ENCODE data around the gene HIGD1B.

The HIGD1B gene

DNA sequence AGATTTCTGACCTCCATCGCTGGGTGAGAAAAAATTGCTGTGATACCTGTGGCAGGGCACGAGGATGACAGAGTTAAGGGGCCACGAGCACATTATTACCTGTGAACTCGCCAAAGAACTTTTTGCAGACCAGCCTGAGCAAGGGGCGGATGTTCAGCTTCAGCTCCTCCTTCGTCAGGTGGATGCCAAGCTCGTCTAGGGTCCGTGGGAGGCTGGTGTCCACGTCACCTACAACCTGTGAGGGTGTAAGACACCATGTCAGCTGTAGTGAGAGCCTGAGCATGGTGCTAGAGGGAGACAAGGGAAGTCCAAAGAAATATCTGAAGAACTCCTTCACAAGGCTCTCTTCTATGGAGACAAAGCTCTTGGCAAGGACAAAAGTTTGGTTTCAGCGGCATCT, 17.1 kb downstream of the HIGD1B start:
- no peak overlapping the region for H3K4me3 ChIP-seq (ENCODE audit: low read length)
- H3K4me1 ChIP-seq (ENCODE audit: insufficient read depth, low read length) = no peaks in the 10 kb centered on the region
- no peaks in the 10 kb centered on the region for H3K27me3 ChIP-seq (ENCODE audit: insufficient read depth, low read length)
- no peak overlapping the region for H3K9ac ChIP-seq (ENCODE audit: low read depth, low read length)
- peaks cover 94% of the 10 kb centered on the region for H3K36me3 ChIP-seq (ENCODE audit: insufficient read depth, low read depth, low read length)
- no peak overlapping the region for H3K27ac ChIP-seq (ENCODE audit: low read length)
- no peaks in the 10 kb centered on the region for H3K9me3 ChIP-seq (ENCODE audit: insufficient read depth, low read depth, low read length)

DNA sequence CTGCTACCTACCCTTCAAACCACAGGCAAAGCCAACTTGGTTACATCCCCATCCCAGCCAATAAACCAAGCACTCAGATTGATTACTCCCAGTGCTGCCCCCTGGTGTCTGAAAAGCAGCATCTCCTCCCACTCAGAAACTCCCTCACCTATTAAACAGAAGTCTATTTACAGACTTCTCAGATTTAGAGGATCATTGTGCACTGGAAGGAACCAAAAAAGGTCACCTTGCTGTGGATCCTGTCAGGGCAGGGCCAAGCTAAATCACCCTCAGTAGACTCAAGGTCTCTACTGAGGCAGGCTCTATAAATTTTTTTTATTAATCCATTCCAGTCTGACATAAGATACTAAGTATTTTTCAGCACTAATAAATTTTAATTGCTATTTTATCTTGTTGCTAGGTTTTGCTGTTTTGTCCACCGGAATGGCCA, 17.6 kb downstream of the HIGD1B start:
- H3K36me3 ChIP-seq (ENCODE audit: insufficient read depth, low read depth, low read length) = peaks cover 94% of the 10 kb centered on the region
- no peak overlapping the region for H3K27ac ChIP-seq (ENCODE audit: low read length)
- no peaks in the 10 kb centered on the region for H3K9me3 ChIP-seq (ENCODE audit: insufficient read depth, low read depth, low read length)
- no peaks in the 10 kb centered on the region for H3K27me3 ChIP-seq (ENCODE audit: insufficient read depth, low read length)
- H3K4me3 ChIP-seq (ENCODE audit: low read length) = no peak overlapping the region
- H3K4me1 ChIP-seq (ENCODE audit: insufficient read depth, low read length) = no peaks in the 10 kb centered on the region
- no peak overlapping the region for H3K9ac ChIP-seq (ENCODE audit: low read depth, low read length)

DNA sequence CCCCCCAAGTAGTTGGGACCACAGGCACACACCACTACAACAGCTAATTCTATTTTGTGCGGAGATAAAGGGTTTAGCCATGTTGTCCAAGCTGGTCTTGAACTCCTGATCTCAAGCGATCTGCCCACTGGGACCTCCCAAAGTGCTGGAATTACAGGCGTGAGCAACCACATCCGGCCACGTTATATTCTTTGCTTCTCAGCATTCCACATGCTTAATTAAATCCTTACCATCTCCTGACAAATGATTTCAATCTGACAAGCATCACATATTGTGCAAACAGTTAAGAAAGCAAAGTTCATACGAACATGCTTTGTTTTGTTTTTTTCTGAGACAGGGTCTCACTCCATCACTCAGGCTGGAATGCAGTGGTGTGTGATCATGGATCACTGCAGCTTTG, 18.2 kb downstream of the HIGD1B start:
- Histone ChIP-seq H3K4me1 (ENCODE audit: insufficient read depth, low read length) (no peaks in the 10 kb centered on the region), H3K9ac (ENCODE audit: low read depth, low read length) (no peak overlapping the region), H3K27ac (ENCODE audit: low read length) (no peak overlapping the region), H3K9me3 (ENCODE audit: insufficient read depth, low read depth, low read length) (no peaks in the 10 kb centered on the region), H3K4me3 (ENCODE audit: low read length) (no peak overlapping the region), H3K27me3 (ENCODE audit: insufficient read depth, low read length) (no peaks in the 10 kb centered on the region), H3K36me3 (ENCODE audit: insufficient read depth, low read depth, low read length) (peaks cover 91% of the 10 kb centered on the region)

DNA sequence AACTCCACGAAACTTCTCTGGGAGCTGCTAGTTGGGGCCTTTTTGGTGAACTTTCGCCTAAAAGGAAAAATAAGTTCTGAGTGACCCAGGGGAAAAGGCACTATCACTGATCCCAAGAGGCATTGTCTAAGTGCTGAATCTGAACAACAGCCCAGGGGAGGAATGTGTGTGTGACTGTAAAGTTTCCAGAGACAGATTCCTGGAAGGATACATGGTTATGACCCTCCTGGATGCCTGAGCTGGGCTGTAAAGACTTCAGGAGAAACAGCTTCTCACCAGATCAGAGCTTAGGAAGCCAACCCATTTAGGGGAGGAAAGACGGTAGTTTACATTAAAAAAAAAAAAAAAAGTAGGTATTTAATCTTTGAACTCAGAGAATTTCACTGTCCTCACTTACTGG, 20.2 kb downstream of the HIGD1B start:
- Histone ChIP-seq H3K27ac (ENCODE audit: low read length) (no peak overlapping the region), H3K4me3 (ENCODE audit: low read length) (no peak overlapping the region), H3K9ac (ENCODE audit: low read depth, low read length) (no peak overlapping the region), H3K4me1 (ENCODE audit: insufficient read depth, low read length) (no peaks in the 10 kb centered on the region), H3K27me3 (ENCODE audit: insufficient read depth, low read length) (no peaks in the 10 kb centered on the region), H3K9me3 (ENCODE audit: insufficient read depth, low read depth, low read length) (no peaks in the 10 kb centered on the region), H3K36me3 (ENCODE audit: insufficient read depth, low read depth, low read length) (peaks cover 91% of the 10 kb centered on the region)

DNA sequence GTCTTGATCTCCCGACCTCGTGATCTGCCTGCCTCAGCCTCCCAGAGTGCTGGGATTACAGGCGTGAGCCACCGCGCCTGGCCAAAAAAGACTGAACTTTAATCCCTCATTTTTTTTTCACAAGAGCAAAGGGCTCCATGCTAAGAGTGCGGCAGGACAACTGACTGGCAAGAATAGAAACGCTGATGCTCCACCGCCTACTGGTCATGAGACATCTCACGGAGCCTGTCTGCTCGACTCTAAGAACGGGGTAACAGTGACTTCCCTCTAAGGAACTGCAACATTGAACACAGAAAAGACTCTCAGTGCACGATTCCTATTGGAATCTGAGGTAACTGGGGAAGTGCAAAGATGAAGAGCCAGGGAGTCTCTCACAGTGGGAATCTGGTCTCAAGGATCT, 23.9 kb downstream of the HIGD1B start:
- no peaks in the 10 kb centered on the region for H3K4me1 ChIP-seq (ENCODE audit: insufficient read depth, low read length)
- H3K27ac ChIP-seq (ENCODE audit: low read length) = no peak overlapping the region
- H3K9ac ChIP-seq (ENCODE audit: low read depth, low read length) = no peak overlapping the region
- H3K4me3 ChIP-seq (ENCODE audit: low read length) = no peak overlapping the region
- H3K36me3 ChIP-seq (ENCODE audit: insufficient read depth, low read depth, low read length) = peaks cover 84% of the 10 kb centered on the region
- no peaks in the 10 kb centered on the region for H3K9me3 ChIP-seq (ENCODE audit: insufficient read depth, low read depth, low read length)
- no peaks in the 10 kb centered on the region for H3K27me3 ChIP-seq (ENCODE audit: insufficient read depth, low read length)

DNA sequence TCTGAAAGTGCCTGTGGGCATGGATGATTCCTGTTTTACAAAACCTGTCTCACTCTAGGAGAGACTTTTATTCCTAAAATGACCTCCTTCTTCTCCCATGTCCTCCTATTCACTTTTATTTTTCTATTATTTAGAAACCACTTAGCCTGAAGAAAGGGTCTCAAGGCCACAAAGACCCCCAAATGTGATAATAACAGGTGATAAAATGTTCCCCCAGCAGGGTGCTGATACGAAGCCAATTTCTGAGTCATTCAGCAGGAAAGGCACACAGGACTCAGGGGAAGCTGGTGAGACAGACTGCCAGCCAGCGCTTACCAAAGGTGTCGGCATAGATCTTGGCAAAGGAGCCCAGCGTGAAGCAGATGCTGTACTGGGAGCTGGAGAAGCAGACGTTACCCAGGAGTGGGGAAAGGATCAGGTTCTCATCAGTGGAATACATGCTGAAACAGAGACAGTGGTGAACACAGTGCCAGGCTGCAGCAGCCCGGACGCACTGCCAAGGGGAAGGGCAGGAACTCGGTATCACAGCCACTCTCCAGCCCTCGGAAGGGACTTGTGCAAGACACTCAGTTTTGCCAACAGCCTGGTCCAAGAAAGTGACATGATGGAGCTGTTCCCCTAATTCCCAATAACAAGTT, 24.6 kb downstream of the HIGD1B start:
- Histone ChIP-seq H3K36me3 (ENCODE audit: insufficient read depth, low read depth, low read length) (peaks cover 84% of the 10 kb centered on the region), H3K9me3 (ENCODE audit: insufficient read depth, low read depth, low read length) (no peaks in the 10 kb centered on the region), H3K4me1 (ENCODE audit: insufficient read depth, low read length) (no peaks in the 10 kb centered on the region), H3K27ac (ENCODE audit: low read length) (no peak overlapping the region), H3K27me3 (ENCODE audit: insufficient read depth, low read length) (no peaks in the 10 kb centered on the region), H3K9ac (ENCODE audit: low read depth, low read length) (no peak overlapping the region), H3K4me3 (ENCODE audit: low read length) (no peak overlapping the region)

DNA sequence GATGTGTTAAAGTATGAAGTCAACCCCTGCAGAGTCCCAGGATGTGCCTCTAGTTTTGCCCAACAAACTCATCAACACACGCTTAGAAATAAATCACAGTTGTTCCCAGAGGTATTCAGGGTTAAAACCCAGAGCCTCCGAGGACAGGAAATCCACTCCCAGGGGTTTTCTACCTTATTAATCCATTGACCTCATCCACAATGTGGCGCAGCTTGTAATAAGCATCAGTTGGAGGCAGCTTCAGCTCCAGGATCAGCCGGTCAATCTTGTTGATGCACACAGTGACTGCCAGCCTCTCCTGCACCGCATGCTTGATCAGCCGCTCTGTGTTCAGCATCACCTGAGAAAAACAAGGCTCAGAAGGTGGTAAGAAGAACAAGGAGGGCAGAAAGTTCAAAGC, 28.1 kb downstream of the HIGD1B start:
- no peaks in the 10 kb centered on the region for H3K27me3 ChIP-seq (ENCODE audit: insufficient read depth, low read length)
- H3K36me3 ChIP-seq (ENCODE audit: insufficient read depth, low read depth, low read length) = peaks cover 85% of the 10 kb centered on the region
- no peaks in the 10 kb centered on the region for H3K9me3 ChIP-seq (ENCODE audit: insufficient read depth, low read depth, low read length)
- H3K4me1 ChIP-seq (ENCODE audit: insufficient read depth, low read length) = no peaks in the 10 kb centered on the region
- H3K27ac ChIP-seq (ENCODE audit: low read length) = no peak overlapping the region
- H3K4me3 ChIP-seq (ENCODE audit: low read length) = no peak overlapping the region
- H3K9ac ChIP-seq (ENCODE audit: low read depth, low read length) = no peak overlapping the region

DNA sequence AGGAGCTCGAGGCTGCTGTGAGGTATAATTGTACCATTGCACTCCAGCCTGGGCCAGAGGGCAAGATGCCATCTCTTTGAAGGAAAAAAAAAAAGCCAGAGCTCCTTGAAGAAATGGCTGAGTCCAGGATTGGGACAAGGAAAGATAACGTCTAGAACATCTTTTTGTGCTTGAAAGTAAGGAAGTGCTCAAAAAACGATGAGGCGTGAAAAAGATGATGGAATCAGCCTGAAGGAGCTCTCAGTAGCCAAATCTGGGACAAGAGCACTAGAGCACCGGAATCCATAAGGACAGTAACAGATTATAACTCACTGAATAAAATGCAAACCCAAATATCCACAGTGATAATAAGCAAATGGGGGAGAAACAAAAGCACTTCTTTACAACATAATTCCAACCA, 29.4 kb downstream of the HIGD1B start:
- Histone ChIP-seq H3K9ac (ENCODE audit: low read depth, low read length) (no peak overlapping the region), H3K4me3 (ENCODE audit: low read length) (no peak overlapping the region), H3K27me3 (ENCODE audit: insufficient read depth, low read length) (no peaks in the 10 kb centered on the region), H3K9me3 (ENCODE audit: insufficient read depth, low read depth, low read length) (no peaks in the 10 kb centered on the region), H3K27ac (ENCODE audit: low read length) (no peak overlapping the region), H3K4me1 (ENCODE audit: insufficient read depth, low read length) (no peaks in the 10 kb centered on the region), H3K36me3 (ENCODE audit: insufficient read depth, low read depth, low read length) (peaks cover 89% of the 10 kb centered on the region)

DNA sequence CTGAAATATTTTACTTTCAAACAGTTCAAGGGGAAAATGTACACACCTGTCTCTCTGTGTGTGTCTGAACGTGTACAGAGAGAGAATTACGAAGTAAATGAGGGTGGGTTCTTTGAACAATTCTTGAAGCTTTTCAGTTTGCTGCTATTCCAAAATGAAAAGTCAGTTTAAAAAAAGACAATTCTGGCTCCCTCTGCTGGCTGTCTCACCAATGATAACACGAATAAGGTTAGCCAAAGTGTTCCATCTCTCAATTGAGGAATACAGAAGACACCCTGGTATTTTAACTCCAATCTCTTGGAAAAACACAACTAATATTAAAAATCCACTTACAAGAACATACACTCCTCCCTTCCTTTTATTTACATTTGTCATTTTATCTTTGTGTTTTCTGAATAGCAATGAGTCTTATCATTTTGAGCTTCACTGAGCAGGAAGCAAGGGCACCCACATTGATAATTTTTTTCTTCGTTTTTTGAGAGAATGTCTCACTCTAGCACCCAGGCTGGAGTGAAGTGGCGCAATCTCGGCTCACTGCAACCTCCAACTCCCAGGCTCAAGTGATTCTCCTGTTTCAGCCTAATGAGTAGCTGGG, 31.0 kb downstream of the HIGD1B start:
- H3K4me1 ChIP-seq (ENCODE audit: insufficient read depth, low read length) = no peaks in the 10 kb centered on the region
- peaks cover 91% of the 10 kb centered on the region for H3K36me3 ChIP-seq (ENCODE audit: insufficient read depth, low read depth, low read length)
- no peak overlapping the region for H3K27ac ChIP-seq (ENCODE audit: low read length)

DNA sequence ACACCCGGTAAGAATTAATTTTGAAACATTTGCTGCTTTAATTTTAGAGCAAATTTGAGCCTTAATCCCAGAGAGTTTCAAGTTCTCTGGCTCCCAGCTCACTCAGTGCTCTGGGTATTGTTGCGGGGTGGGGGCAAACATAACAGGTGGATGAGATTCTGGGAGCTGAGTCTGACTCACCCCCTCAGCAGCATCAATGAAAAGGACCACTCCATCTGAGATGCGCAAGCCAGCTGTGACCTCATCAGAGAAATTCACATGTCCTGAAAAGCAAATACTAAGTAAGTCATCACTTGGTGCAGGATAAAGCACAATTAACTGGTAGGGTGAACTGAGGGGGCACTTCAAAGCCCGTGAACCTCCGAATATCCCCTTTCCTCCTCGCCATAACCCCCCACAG, 31.7 kb downstream of the HIGD1B start:
- Histone ChIP-seq H3K27me3 (ENCODE audit: insufficient read depth, low read length) (no peaks in the 10 kb centered on the region), H3K4me3 (ENCODE audit: low read length) (no peak overlapping the region), H3K36me3 (ENCODE audit: insufficient read depth, low read depth, low read length) (peaks cover 92% of the 10 kb centered on the region), H3K9ac (ENCODE audit: low read depth, low read length) (no peak overlapping the region), H3K27ac (ENCODE audit: low read length) (no peak overlapping the region), H3K9me3 (ENCODE audit: insufficient read depth, low read depth, low read length) (no peaks in the 10 kb centered on the region), H3K4me1 (ENCODE audit: insufficient read depth, low read length) (no peaks in the 10 kb centered on the region)

More for the DNA sequence above, 31.0 kb downstream of the HIGD1B start:
- H3K9me3 ChIP-seq (ENCODE audit: insufficient read depth, low read depth, low read length) = no peaks in the 10 kb centered on the region
- no peak overlapping the region for H3K4me3 ChIP-seq (ENCODE audit: low read length)
- no peak overlapping the region for H3K9ac ChIP-seq (ENCODE audit: low read depth, low read length)
- H3K27me3 ChIP-seq (ENCODE audit: insufficient read depth, low read length) = no peaks in the 10 kb centered on the region

DNA sequence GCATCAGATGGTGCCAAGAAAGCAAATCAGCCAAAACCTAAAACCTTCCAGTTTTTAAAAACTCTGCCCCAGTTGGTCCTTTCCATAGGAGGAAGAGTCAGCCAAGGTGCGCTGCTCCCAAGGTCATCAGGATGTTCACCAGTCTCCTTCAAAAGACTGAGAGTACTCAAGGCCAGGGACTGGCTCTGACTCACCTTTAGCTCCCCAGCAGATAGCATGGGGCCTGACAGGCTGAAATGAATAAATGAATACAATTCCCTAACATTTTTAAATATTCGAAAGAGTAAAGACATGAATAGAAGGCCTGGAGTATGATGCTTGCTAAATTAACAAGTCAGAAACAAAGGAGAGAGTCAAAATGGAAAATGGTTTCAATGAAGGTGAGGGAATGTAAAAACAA, 32.4 kb downstream of the HIGD1B start:
- Histone ChIP-seq H3K36me3 (ENCODE audit: insufficient read depth, low read depth, low read length) (peaks cover 93% of the 10 kb centered on the region), H3K4me3 (ENCODE audit: low read length) (no peak overlapping the region), H3K27me3 (ENCODE audit: insufficient read depth, low read length) (no peaks in the 10 kb centered on the region), H3K9me3 (ENCODE audit: insufficient read depth, low read depth, low read length) (no peaks in the 10 kb centered on the region), H3K4me1 (ENCODE audit: insufficient read depth, low read length) (no peaks in the 10 kb centered on the region), H3K9ac (ENCODE audit: low read depth, low read length) (no peak overlapping the region; the same call in 1 of the 2 replicates), H3K27ac (ENCODE audit: low read length) (no peak overlapping the region)

DNA sequence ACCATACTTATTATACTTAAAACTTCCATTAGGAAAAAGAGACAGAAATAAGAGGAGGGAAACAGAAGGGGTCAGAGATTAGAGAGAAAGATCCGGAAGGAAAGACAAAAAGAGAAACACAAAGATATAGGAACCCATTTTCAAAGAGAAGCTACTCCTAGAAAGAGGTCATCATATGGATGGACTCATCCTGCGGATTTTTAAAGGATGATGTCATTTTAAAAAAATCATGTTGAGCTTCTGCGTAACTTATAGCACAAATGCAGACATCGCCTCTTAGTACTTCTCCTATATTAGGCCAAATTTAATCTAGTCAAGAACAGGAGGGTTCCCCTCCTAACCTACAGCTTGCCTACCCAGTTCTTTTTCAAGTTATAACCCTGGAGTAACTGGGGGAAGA, 33.5 kb downstream of the HIGD1B start:
- Histone ChIP-seq H3K9me3 (ENCODE audit: insufficient read depth, low read depth, low read length) (no peaks in the 10 kb centered on the region), H3K27ac (ENCODE audit: low read length) (no peak overlapping the region), H3K4me3 (ENCODE audit: low read length) (no peak overlapping the region), H3K27me3 (ENCODE audit: insufficient read depth, low read length) (no peaks in the 10 kb centered on the region), H3K4me1 (ENCODE audit: insufficient read depth, low read length) (no peaks in the 10 kb centered on the region), H3K9ac (ENCODE audit: low read depth, low read length) (no peak overlapping the region), H3K36me3 (ENCODE audit: insufficient read depth, low read depth, low read length) (peaks cover 96% of the 10 kb centered on the region)

Data from iPS-20b (cell line).